Measurements from ENCODE around the gene HLCS.
A peak's percentile ranks its signal among the peaks of the same experiment; 100 is the strongest.

Gene HLCS

DNA sequence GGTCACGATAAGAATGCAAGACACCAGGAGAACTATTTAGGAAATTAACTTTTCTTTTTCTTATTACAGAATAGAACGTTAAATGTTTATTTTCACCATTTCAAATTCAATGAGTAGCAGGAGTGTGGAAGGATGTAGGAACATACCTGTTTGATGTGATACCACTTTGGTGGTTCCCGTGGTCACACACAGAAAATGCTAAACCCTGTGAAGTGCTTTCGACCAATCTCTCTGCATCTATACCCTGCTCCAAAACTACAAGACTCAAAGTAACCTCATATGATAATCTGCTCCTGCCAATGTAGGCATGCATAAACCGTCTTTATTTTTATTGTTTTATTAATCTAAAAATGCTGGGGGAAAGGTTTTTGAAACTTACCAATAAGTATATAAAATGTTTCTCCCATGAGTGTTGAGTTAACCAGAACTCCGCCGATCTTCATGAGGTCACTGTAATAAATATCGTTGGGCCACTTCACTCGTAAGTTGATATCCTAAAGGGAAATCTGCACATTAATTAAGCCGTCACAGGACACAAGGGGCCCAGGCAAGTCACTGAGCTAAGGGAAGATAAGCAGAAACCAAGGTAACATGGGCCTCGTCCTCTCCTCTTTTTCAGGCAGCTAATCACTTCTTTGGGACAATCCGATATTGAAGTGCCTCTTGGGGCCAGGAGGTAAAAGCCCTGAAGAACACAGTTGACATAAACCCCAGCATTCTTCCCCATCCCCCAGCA lies 207.0 kb downstream of the HLCS start (continued):
- TF ChIP-seq, protein P1, sequence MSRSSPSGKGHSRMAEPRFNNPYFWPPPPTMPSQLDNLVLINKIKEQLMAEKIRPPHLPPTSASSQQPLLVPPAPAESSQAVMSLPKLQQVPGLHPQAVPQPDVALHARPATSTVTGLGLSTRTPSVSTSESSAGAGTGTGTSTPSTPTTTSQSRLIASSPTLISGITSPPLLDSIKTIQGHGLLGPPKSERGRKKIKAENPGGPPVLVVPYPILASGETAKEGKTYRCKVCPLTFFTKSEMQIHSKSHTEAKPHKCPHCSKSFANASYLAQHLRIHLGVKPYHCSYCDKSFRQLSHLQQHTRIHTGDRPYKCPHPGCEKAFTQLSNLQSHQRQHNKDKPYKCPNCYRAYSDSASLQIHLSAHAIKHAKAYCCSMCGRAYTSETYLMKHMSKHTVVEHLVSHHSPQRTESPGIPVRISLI (tag by site-specific recombination; IDR thresholded peaks at IDR 0.05) = no peak
- peak; percentile 39; the same call in 1 of the 2 replicates for TF ChIP-seq ZNF10 (tag by site-specific recombination; IDR thresholded peaks at IDR 0.05)
- TF ChIP-seq WT1 (tag by site-specific recombination; IDR thresholded peaks at IDR 0.05) = no peak
- no peak for TF ChIP-seq ZNF768 (tag by site-specific recombination; IDR thresholded peaks at IDR 0.05)
- no peak for TF ChIP-seq SETDB1 (IDR thresholded peaks at IDR 0.05; ENCODE audit: insufficient read length, low read length)
- TF ChIP-seq, protein P2, sequence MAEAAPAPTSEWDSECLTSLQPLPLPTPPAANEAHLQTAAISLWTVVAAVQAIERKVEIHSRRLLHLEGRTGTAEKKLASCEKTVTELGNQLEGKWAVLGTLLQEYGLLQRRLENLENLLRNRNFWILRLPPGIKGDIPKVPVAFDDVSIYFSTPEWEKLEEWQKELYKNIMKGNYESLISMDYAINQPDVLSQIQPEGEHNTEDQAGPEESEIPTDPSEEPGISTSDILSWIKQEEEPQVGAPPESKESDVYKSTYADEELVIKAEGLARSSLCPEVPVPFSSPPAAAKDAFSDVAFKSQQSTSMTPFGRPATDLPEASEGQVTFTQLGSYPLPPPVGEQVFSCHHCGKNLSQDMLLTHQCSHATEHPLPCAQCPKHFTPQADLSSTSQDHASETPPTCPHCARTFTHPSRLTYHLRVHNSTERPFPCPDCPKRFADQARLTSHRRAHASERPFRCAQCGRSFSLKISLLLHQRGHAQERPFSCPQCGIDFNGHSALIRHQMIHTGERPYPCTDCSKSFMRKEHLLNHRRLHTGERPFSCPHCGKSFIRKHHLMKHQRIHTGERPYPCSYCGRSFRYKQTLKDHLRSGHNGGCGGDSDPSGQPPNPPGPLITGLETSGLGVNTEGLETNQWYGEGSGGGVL (tag by site-specific recombination; IDR thresholded peaks at IDR 0.05) = no peak
- TF ChIP-seq ZNF600 (tag by site-specific recombination; IDR thresholded peaks at IDR 0.05) = peak; percentile 29; the same call in 1 of the 2 replicates
- no peak for TF ChIP-seq ZNF837 (tag by site-specific recombination; IDR thresholded peaks at IDR 0.05)
- no peak for TF ChIP-seq ZNF571 (tag by site-specific recombination; IDR thresholded peaks at IDR 0.05)
- TF ChIP-seq ZNF324 (tag by site-specific recombination; IDR thresholded peaks at IDR 0.05) = peak; percentile 44; the same call in 1 of the 2 replicates
- TF ChIP-seq ZNF174 (tag by site-specific recombination; IDR thresholded peaks at IDR 0.05) = no peak
- no peak for TF ChIP-seq SP2 (tag by site-specific recombination; IDR thresholded peaks at IDR 0.05)
- TF ChIP-seq REPIN1 (tag by site-specific recombination; IDR thresholded peaks at IDR 0.05; ENCODE audit: low read depth) = no peak
- no peak for TF ChIP-seq ZNF404 (tag by site-specific recombination; IDR thresholded peaks at IDR 0.05)
- TF ChIP-seq HOXA7 (CRISPR knock-in tag; IDR thresholded peaks at IDR 0.05; ENCODE audit: borderline replicate concordance) = no peak
- TF ChIP-seq, protein P3, sequence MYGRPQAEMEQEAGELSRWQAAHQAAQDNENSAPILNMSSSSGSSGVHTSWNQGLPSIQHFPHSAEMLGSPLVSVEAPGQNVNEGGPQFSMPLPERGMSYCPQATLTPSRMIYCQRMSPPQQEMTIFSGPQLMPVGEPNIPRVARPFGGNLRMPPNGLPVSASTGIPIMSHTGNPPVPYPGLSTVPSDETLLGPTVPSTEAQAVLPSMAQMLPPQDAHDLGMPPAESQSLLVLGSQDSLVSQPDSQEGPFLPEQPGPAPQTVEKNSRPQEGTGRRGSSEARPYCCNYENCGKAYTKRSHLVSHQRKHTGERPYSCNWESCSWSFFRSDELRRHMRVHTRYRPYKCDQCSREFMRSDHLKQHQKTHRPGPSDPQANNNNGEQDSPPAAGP (tag by site-specific recombination; IDR thresholded peaks at IDR 0.05) = no peak
- TF ChIP-seq KLF10 (tag by site-specific recombination; IDR thresholded peaks at IDR 0.05) = peak; percentile 39
- TF ChIP-seq, protein P4, sequence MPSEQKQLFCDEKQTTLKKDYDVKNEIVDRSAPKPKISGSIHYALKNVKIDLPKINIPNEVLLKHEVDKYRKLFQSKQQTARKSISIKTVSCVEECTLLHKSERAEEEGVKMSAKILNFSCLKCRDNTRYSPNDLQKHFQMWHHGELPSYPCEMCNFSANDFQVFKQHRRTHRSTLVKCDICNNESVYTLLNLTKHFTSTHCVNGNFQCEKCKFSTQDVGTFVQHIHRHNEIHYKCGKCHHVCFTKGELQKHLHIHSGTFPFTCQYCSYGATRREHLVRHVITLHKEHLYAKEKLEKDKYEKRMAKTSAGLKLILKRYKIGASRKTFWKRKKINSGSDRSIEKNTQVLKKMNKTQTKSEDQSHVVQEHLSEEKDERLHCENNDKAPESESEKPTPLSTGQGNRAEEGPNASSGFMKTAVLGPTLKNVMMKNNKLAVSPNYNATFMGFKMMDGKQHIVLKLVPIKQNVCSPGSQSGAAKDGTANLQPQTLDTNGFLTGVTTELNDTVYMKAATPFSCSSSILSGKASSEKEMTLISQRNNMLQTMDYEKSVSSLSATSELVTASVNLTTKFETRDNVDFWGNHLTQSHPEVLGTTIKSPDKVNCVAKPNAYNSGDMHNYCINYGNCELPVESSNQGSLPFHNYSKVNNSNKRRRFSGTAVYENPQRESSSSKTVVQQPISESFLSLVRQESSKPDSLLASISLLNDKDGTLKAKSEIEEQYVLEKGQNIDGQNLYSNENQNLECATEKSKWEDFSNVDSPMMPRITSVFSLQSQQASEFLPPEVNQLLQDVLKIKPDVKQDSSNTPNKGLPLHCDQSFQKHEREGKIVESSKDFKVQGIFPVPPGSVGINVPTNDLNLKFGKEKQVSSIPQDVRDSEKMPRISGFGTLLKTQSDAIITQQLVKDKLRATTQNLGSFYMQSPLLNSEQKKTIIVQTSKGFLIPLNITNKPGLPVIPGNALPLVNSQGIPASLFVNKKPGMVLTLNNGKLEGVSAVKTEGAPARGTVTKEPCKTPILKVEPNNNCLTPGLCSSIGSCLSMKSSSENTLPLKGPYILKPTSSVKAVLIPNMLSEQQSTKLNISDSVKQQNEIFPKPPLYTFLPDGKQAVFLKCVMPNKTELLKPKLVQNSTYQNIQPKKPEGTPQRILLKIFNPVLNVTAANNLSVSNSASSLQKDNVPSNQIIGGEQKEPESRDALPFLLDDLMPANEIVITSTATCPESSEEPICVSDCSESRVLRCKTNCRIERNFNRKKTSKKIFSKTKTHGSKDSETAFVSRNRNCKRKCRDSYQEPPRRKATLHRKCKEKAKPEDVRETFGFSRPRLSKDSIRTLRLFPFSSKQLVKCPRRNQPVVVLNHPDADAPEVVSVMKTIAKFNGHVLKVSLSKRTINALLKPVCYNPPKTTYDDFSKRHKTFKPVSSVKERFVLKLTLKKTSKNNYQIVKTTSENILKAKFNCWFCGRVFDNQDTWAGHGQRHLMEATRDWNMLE (tag by site-specific recombination; conservative IDR thresholded peaks at IDR 0.05; ENCODE audit: low read depth) = no peak
- TF ChIP-seq ZNF24 (tag by site-specific recombination; IDR thresholded peaks at IDR 0.05) = peak; percentile 54
- no peak for TF ChIP-seq ZBTB8A (tag by site-specific recombination; IDR thresholded peaks at IDR 0.05)
- no peak for TF ChIP-seq ZNF658 (tag by site-specific recombination; IDR thresholded peaks at IDR 0.05)
- peak; percentile 95 for TF ChIP-seq ZNF629 (tag by site-specific recombination; IDR thresholded peaks at IDR 0.05)
- no peak for TF ChIP-seq ZNF777 (tag by site-specific recombination; IDR thresholded peaks at IDR 0.05; ENCODE audit: borderline replicate concordance)
- TF ChIP-seq, protein P5, sequence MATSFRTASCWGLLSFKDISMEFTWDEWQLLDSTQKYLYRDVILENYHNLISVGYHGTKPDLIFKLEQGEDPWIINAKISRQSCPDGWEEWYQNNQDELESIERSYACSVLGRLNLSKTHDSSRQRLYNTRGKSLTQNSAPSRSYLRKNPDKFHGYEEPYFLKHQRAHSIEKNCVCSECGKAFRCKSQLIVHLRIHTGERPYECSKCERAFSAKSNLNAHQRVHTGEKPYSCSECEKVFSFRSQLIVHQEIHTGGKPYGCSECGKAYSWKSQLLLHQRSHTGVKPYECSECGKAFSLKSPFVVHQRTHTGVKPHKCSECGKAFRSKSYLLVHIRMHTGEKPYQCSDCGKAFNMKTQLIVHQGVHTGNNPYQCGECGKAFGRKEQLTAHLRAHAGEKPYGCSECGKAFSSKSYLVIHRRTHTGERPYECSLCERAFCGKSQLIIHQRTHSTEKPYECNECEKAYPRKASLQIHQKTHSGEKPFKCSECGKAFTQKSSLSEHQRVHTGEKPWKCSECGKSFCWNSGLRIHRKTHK (tag by site-specific recombination; IDR thresholded peaks at IDR 0.05) = no peak
- TF ChIP-seq MYNN (tag by site-specific recombination; IDR thresholded peaks at IDR 0.05; ENCODE audit: borderline replicate concordance) = no peak
- no peak for TF ChIP-seq ZNF510 (tag by site-specific recombination; IDR thresholded peaks at IDR 0.05; ENCODE audit: insufficient replicate concordance)
- no peak for TF ChIP-seq ZNF169 (tag by site-specific recombination; IDR thresholded peaks at IDR 0.05)
- TF ChIP-seq, protein P6, sequence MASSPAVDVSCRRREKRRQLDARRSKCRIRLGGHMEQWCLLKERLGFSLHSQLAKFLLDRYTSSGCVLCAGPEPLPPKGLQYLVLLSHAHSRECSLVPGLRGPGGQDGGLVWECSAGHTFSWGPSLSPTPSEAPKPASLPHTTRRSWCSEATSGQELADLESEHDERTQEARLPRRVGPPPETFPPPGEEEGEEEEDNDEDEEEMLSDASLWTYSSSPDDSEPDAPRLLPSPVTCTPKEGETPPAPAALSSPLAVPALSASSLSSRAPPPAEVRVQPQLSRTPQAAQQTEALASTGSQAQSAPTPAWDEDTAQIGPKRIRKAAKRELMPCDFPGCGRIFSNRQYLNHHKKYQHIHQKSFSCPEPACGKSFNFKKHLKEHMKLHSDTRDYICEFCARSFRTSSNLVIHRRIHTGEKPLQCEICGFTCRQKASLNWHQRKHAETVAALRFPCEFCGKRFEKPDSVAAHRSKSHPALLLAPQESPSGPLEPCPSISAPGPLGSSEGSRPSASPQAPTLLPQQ (tag by site-specific recombination; IDR thresholded peaks at IDR 0.05) = peak; percentile 86; the same call in 1 of the 2 replicates
